K562 (cell line): ENCODE results near the gene TARBP2. TPM values are rescaled to one million over a fixed set of nuclear protein-coding genes. Genes with fewer than 3 reads are reported as not detected.

Experiments used
- CHD2 ChIP-seq: IDR thresholded peaks from 2 replicates; pipeline ENCODE4 v1.6.1; 2011; ENCODE audit warnings: low read depth, low read length
- FOXO4 ChIP-seq: fragments of 450-650 bp; formaldehyde crosslinking; IDR thresholded peaks from 2 replicates; pipeline ENCODE4 v1.4.0; 2020; ENCODE audit warnings: mild to moderate bottlenecking, moderate library complexity
- HDAC1 ChIP-seq, 2 experiments: fragments of 450-650 bp; IDR thresholded peaks; 2 replicates each; pipeline ENCODE4 v1.6.1; 2016 to 2017; ENCODE audit warnings: inconsistent platforms in 1 of 2, mild to moderate bottlenecking in 1 of 2, moderate library complexity in 1 of 2
- NCOA1 ChIP-seq: fragments of 450-650 bp; IDR thresholded peaks from 2 replicates; pipeline ENCODE4 v1.6.1; 2016; ENCODE audit warnings: low read depth
- SREBF2 ChIP-seq: sonication (generic); formaldehyde crosslinking; IDR thresholded peaks from 2 replicates; pipeline ENCODE4 v1.4.0; 2020; ENCODE audit warnings: mild to moderate bottlenecking, missing genetic modification reagents
- ZNF143 ChIP-seq: sonication (generic); formaldehyde crosslinking; IDR thresholded peaks from 2 replicates; pipeline ENCODE4 v1.9.0; 2022; ENCODE audit warnings: mild to moderate bottlenecking, missing genetic modification reagents
- polyA plus RNA-seq, 8 experiments: library from polyadenylated mRNA; depleted of rRNA in 4 of 8; stranded (reverse) in 5 of 8; unstranded in 3 of 8; fragments of >200 nt; fragmentation: Nextera tagmentation in 2 of 8; fragmentation: Illumina TruSeq in 1 of 8; extraction: Ambion mirVana in 2 of 8; extraction: Trizol in 1 of 8; gene quantifications; 2 replicates each; pipeline versions ENCODE4 v1.2.1 to v1.2.3, GENCODE V29; 2011 to 2014; ENCODE audit warnings: inconsistent platforms in 1 of 8, missing spikeins in 1 of 8
- total RNA-seq, 7 experiments: library from RNA; depleted of rRNA in 6 of 7; stranded (reverse); fragments of >200 nt in 6 of 7; fragmentation: Illumina TruSeq in 2 of 7; extraction: Trizol in 2 of 7; gene quantifications; 2 replicates each; pipeline versions ENCODE4 v1.2.1 to v1.2.3, GENCODE V29; 2011 to 2021; ENCODE audit warnings: low replicate concordance in 1 of 7
- TF ChIP-seq, protein P1 (sequence below): fragments of 450-650 bp; formaldehyde crosslinking; IDR thresholded peaks from 2 replicates; pipeline ENCODE4 v1.4.0; 2022; ENCODE audit warnings: missing genetic modification characterization
- TF ChIP-seq, protein P2 (sequence below), 2 experiments: fragments of 450-650 bp; IDR thresholded peaks; 2 replicates each; pipeline ENCODE4 v1.6.1; 2016; ENCODE audit warnings: mild to moderate bottlenecking in 2 of 2, borderline replicate concordance in 1 of 2, low read depth in 1 of 2, moderate library complexity in 1 of 2
- TF ChIP-seq, protein P3 (sequence below), 2 experiments: fragments of 150-350 bp in 1 of 2; IDR thresholded peaks; 2 replicates each; pipeline ENCODE4 v1.6.1; 2012 to 2016; ENCODE audit warnings: low read depth in 2 of 2, low read length in 2 of 2, mild to moderate bottlenecking in 1 of 2, moderate library complexity in 1 of 2
- TF ChIP-seq, protein P4 (sequence below): fragments of 450-650 bp; formaldehyde crosslinking; IDR thresholded peaks from 2 replicates; pipeline ENCODE4 v1.4.0; 2020; ENCODE audit warnings: mild to moderate bottlenecking, mixed read lengths

The TARBP2 gene
- total and polyA plus RNA-seq, 9 of the 15 experiments (the other 6 are each of a cell fraction or from before 2014, with no cell fraction given), result 5.6 to 69.0 (median 44.6) TPM

GRCh38 chr12:53451661-53452158 lies 49.4 kb upstream of the TARBP2 start, which contains the start of gene PCBP2 (continued):
- TF ChIP-seq FOXO4 (no peak), SREBF2 (CRISPR knock-in tag) (no peak), ZNF143 (CRISPR knock-in tag) (no peak), HDAC1 (IDR thresholded peaks at IDR 0.05) (peak in 1 of 2 experiments; percentile 75; a peak in 1 of 4 replicates), CHD2 (no peak; the same call in 1 of the 2 replicates), NCOA1 (peak; percentile 64; the same call in 1 of the 2 replicates)
- TF ChIP-seq, protein P1, sequence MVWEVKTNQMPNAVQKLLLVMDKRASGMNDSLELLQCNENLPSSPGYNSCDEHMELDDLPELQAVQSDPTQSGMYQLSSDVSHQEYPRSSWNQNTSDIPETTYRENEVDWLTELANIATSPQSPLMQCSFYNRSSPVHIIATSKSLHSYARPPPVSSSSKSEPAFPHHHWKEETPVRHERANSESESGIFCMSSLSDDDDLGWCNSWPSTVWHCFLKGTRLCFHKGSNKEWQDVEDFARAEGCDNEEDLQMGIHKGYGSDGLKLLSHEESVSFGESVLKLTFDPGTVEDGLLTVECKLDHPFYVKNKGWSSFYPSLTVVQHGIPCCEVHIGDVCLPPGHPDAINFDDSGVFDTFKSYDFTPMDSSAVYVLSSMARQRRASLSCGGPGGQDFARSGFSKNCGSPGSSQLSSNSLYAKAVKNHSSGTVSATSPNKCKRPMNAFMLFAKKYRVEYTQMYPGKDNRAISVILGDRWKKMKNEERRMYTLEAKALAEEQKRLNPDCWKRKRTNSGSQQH (CRISPR knock-in tag), result no peak
- TF ChIP-seq, protein P2, sequence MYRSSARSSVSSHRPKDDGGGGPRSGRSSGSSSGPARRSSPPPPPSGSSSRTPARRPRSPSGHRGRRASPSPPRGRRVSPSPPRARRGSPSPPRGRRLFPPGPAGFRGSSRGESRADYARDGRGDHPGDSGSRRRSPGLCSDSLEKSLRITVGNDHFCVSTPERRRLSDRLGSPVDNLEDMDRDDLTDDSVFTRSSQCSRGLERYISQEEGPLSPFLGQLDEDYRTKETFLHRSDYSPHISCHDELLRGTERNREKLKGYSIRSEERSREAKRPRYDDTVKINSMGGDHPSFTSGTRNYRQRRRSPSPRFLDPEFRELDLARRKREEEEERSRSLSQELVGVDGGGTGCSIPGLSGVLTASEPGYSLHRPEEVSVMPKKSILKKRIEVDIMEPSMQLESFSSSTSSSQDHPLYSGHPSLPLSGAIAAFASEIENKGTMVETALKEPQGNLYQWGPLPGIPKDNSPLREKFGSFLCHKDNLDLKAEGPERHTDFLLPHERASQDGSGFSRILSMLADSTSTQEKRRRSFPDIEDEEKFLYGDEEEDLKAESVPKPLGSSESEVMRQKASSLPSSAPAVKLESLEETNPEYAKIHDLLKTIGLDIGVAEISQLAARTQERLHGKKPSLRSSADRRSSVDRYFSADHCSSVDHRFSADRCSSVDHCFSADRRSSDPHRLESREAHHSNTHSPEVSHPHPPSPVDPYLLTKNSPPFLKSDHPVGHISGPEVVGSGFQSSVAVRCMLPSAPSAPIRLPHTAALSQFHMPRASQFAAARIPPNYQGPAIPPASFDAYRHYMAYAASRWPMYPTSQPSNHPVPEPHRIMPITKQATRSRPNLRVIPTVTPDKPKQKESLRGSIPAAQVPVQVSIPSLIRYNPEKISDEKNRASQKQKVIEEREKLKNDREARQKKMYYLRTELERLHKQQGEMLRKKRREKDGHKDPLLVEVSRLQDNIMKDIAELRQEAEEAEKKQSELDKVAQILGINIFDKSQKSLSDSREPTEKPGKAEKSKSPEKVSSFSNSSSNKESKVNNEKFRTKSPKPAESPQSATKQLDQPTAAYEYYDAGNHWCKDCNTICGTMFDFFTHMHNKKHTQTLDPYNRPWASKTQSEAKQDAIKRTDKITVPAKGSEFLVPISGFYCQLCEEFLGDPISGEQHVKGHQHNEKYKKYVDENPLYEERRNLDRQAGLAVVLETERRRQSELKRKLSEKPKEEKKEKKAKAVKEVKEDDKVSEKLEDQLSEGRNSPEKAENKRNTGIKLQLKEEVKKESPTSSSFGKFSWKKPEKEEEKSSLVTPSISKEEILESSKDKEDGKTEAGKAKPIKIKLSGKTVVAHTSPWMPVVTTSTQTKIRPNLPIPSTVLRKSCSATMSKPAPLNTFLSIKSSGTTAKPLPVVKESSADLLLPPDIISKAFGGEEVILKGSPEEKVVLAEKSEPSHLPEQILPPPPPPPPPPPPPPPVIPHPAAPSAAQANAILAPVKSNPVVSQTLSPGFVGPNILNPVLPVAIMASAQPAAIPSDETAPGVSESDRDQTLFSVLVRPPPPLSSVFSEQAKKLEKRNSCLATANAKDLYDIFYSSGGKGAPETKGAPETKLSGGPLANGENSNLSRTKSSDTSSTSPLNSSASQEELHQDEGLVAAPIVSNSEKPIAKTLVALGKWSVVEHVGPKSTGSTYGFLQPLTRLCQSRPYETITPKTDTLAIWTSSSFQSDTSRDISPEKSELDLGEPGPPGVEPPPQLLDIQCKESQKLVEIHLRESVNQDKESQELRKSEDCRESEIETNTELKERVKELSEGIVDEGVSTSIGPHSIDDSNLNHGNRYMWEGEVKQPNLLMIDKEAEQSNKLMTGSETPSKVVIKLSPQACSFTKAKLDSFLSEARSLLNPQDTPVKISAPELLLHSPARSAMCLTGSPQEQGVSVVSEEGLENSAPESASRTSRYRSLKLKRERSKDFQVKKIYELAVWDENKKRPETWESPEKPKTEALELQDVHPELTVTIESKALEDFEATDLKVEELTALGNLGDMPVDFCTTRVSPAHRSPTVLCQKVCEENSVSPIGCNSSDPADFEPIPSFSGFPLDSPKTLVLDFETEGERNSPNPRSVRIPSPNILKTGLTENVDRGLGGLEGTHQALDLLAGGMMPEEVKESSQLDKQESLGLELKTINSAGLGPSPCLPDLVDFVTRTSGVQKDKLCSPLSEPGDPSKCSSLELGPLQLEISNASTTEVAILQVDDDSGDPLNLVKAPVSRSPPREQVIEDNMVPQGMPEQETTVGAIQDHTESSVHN (IDR thresholded peaks at IDR 0.05; ENCODE audit: borderline replicate concordance in 1 of 2, low read depth in 1 of 2), result no peak
- TF ChIP-seq, protein P3, sequence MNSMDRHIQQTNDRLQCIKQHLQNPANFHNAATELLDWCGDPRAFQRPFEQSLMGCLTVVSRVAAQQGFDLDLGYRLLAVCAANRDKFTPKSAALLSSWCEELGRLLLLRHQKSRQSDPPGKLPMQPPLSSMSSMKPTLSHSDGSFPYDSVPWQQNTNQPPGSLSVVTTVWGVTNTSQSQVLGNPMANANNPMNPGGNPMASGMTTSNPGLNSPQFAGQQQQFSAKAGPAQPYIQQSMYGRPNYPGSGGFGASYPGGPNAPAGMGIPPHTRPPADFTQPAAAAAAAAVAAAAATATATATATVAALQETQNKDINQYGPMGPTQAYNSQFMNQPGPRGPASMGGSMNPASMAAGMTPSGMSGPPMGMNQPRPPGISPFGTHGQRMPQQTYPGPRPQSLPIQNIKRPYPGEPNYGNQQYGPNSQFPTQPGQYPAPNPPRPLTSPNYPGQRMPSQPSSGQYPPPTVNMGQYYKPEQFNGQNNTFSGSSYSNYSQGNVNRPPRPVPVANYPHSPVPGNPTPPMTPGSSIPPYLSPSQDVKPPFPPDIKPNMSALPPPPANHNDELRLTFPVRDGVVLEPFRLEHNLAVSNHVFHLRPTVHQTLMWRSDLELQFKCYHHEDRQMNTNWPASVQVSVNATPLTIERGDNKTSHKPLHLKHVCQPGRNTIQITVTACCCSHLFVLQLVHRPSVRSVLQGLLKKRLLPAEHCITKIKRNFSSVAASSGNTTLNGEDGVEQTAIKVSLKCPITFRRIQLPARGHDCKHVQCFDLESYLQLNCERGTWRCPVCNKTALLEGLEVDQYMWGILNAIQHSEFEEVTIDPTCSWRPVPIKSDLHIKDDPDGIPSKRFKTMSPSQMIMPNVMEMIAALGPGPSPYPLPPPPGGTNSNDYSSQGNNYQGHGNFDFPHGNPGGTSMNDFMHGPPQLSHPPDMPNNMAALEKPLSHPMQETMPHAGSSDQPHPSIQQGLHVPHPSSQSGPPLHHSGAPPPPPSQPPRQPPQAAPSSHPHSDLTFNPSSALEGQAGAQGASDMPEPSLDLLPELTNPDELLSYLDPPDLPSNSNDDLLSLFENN (IDR thresholded peaks at IDR 0.05; ENCODE audit: low read depth in 2 of 2, low read length in 2 of 2), result peak in 1 of 2 experiments; percentile 67; a peak in 2 of 4 replicates
- TF ChIP-seq, protein P4, sequence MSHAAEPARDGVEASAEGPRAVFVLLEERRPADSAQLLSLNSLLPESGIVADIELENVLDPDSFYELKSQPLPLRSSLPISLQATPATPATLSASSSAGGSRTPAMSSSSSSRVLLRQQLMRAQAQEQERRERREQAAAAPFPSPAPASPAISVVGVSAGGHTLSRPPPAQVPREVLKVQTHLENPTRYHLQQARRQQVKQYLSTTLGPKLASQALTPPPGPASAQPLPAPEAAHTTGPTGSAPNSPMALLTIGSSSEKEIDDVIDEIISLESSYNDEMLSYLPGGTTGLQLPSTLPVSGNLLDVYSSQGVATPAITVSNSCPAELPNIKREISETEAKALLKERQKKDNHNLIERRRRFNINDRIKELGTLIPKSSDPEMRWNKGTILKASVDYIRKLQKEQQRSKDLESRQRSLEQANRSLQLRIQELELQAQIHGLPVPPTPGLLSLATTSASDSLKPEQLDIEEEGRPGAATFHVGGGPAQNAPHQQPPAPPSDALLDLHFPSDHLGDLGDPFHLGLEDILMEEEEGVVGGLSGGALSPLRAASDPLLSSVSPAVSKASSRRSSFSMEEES (CRISPR knock-in tag), result no peak
